GM18951 (cell line): Measurements from ENCODE around the gene RERE.
"Not testable (repeated sequence)": the region's sequence is repeated elsewhere in the genome, so short reads cannot be mapped to it uniquely, and the experiment has no call there.

Experiments
- POLR2A ChIP-seq: IDR thresholded peaks from 4 replicates; pipeline ENCODE4 v1.6.1; 2011; ENCODE audit warnings: mild to moderate bottlenecking; ENCODE audit not compliant: insufficient read length, insufficient read depth; ENCODE audit errors: extremely low read depth
- in situ Hi-C: fragments of 300-500 bp; cut with MboI; formaldehyde crosslinking; loops from one replicate; pipeline ENCODE4 v1.12.0; 2022; ENCODE audit warnings: low sequenced_read_pairs, mixed read lengths, inconsistent platforms; ENCODE audit not compliant: unreplicated experiment

RERE gene

DNA sequence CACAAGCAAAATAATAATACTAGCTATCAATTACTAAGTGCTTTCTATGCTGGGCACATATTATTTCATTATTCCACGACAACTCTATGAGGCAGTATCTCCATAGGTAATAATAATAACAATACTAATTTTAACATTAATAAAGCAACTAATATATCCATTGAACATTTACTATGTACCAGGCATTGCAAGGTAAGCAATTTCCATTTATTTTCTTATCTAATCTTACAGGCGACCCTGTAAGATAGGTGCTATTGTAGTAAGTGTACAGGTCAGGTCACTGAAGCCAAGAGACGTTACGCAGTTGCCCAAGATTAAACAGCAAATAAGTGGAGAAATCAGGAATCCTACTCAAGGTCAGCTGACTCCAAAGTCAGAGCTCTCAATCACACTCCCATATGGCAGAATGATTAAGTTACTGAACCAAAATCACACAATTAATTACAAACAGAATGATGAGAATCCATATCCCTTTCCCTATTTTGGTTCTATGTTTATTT is 301.1 kb downstream of the RERE start:
- in situ Hi-C loops: no loop called here
- no peak for TF ChIP-seq POLR2A

DNA sequence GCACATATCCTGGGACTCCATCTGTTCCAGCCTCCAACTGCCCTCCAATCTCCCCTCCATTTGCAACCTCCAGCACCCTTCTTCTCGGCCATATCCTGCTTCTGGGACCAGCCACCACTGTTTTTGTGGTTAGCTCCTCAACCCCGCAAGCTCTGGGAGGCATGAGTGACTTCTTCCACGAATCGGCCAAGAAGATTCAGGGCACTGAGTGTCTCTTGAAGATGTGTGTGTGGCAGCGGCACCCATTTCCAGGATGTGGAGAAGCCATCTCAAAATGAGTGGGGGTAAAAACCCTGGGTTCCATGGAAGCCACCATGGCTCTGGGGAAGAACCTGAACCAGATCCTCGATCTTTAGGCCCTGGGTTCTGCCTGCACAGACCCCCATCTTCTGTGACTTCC is 304.9 kb downstream of the RERE start:
- no peak for TF ChIP-seq POLR2A
- in situ Hi-C loops: no loop called here

GRCh38 chr1:8510041-8510823 is 307.2 kb downstream of the RERE start:
- no peak for TF ChIP-seq POLR2A
- in situ Hi-C loops: no loop called here

DNA sequence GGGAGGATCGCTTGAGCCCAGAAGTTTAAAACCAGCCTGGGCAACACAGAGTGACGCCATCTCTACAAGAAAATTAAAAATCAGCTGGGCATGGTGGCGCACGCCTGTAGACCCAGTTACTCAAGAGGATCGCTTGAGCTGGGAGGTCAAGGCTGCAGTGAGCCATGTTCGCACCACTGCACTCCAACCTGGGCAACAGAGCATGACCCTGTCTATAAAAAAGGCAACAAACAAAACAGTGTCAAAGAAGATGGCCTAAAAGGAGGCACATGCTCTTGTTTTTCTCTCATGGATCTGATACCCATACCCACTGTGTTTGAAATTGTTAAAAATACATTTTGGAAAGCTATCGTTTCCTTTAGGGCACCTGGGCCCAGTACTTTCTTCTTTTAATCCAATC is 307.9 kb downstream of the RERE start:
- in situ Hi-C loops: no loop called here

GRCh38 chr1:8506995-8507615 is 310.3 kb downstream of the RERE start:
- no peak for TF ChIP-seq POLR2A
- in situ Hi-C loops: no loop called here

More for the DNA sequence above, 307.9 kb downstream of the RERE start:
- TF ChIP-seq POLR2A: no peak

- no peak for TF ChIP-seq POLR2A
- in situ Hi-C loops: no loop called here
These were observed 311.0 kb downstream of the RERE start for GRCh38 chr1:8506456-8506855.

DNA sequence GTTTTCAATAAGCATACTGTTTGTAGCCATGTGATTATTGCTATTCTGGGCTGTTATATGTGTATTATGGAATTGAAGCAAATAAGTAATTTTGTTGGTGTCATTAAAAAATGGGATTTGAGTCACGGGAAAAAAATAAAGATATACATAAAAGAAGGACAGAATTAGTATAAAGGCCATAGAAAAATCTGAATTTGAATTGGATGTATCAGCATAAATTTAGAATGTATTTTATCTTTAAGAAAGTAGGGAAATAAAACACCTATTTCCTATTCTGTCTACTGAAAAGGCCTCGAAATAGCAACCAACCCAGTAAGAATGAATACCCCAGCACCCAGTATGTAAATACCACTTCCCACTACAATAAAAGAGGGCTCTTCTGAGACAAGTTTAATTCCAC is 313.6 kb downstream of the RERE start:
- no peak for TF ChIP-seq POLR2A
- in situ Hi-C loops: no loop called here

- in situ Hi-C loops: not testable (repeated sequence)
These were observed 314.5 kb downstream of the RERE start for GRCh38 chr1:8502949-8503348.

- no peak for TF ChIP-seq POLR2A
- in situ Hi-C loops: no loop called here
These were observed 320.1 kb downstream of the RERE start for GRCh38 chr1:8497210-8497819.

DNA sequence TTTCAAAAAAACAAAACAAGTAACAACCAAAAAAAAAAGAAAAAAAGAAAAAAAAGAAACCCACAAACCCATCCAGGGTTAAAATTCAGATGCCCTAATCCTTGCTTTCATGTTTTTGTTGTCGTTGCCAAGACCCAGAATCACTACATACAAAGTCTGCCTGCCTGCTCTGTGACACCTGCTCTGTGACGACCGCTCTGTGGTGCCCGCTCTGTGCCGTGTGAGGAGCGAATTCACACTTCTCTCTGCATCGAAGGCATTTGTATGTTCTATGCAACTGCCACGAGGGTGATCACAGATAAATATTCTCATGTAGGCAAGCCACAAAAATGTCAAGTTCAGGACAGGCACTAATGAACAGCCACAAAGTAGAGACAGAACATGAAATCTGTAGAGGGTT is 321.0 kb downstream of the RERE start:
- TF ChIP-seq POLR2A: no peak
- in situ Hi-C loops: no loop called here

DNA sequence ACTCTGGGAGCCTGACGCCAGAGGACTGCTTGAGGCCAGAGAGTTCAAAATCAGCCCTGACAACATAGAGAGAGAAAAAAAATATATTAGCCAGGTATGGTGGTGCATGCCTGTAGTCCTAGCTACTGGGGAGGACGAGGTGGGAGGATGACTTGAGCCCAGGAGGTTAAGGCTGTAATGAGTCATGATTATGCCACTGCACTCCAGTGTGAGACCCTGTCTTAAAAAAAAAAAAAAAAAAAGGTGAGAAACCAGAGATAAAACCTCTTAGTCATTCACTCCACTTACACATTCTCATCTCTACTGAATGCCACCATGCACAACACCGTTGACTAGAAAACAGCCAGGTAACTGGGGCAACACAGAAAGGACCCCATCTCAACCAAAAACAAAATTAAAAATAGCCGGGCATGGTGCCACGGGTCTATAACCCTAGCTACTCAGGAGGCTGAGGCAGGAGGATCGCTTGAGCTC is 321.5 kb downstream of the RERE start:
- TF ChIP-seq POLR2A: no peak
- in situ Hi-C loops: no loop called here

- in situ Hi-C loops: no loop called here
- no peak for TF ChIP-seq POLR2A
These were observed 322.8 kb downstream of the RERE start for GRCh38 chr1:8494681-8495080.

- no peak for TF ChIP-seq POLR2A
- in situ Hi-C loops: no loop called here
These were observed 323.4 kb downstream of the RERE start for GRCh38 chr1:8493916-8494540.
